Testis (tissue), 3 donors: ENCODE measurements around the gene INO80B. TPM values are rescaled to one million over a fixed set of nuclear protein-coding genes. Genes with fewer than 3 reads are reported as not detected.

Experiments
- DNase-seq: peaks from one replicate; pipeline ENCODE4 v3.0.0-alpha.2; 2019
- H3K27ac ChIP-seq, 2 donors: fragments of 200-600 bp; sonication (generic); one replicate each; pipeline ENCODE4 v1.5.1; 2019
- H3K27me3 ChIP-seq: fragments of 200-600 bp; sonication (generic); one replicate; pipeline ENCODE4 v1.5.1; 2019
- H3K36me3 ChIP-seq: fragments of 200-600 bp; sonication (generic); one replicate; pipeline ENCODE4 v1.5.1; 2017; ENCODE audit warnings: low read depth; ENCODE audit errors: missing control alignments
- H3K4me1 ChIP-seq: fragments of 200-600 bp; sonication (generic); one replicate; pipeline ENCODE4 v1.5.1; 2019
- H3K4me3 ChIP-seq, 2 donors: fragments of 200-600 bp; sonication (generic); one replicate each; pipeline ENCODE4 v1.5.1; 2017 to 2019
- H3K9me3 ChIP-seq: fragments of 200-600 bp; sonication (generic); one replicate; pipeline ENCODE4 v1.5.1; 2017
- CTCF ChIP-seq, 3 experiments: fragments of 450-650 bp in 2 of 3; fragments of 200-600 bp in 1 of 3; sonication (generic) in 1 of 3; IDR thresholded peaks; one replicate each; pipeline ENCODE4 v1.5.1; 2016 to 2019; ENCODE audit warnings: antibody characterized with exemption in 3 of 3, mild to moderate bottlenecking in 2 of 3, moderate library complexity in 1 of 3
- POLR2A ChIP-seq: fragments of 450-650 bp; IDR thresholded peaks from one replicate; pipeline ENCODE4 v1.6.1; 2017; ENCODE audit warnings: antibody characterized with exemption, mild to moderate bottlenecking, moderate library complexity
- WGBS, 2 donors: methylation state at CpG; one replicate each; pipeline ENCODE4 v1.1.5; 2018; 5-methylcytosine and 5-hydroxymethylcytosine counted together
- intact Hi-C: fragments of 100-400 bp; cut with DNase I; formaldehyde crosslinking; loops from one replicate; pipeline ENCODE4 v1.15.1; 2023; ENCODE audit warnings: low total_unique reads
- polyA plus RNA-seq: library from polyadenylated mRNA; stranded (reverse); fragments of 350-450 nt; fragmentation: Illumina TruSeq; extraction: RNeasy Lipid Tissue Mini Kit (QIAGEN cat#74804); gene quantifications from one replicate; pipeline ENCODE4 v1.2.3, GENCODE V29; 2014; ENCODE audit warnings: low read depth, low replicate concordance; ENCODE audit not compliant: insufficient read depth
- total RNA-seq, 2 donors: library from RNA; depleted of rRNA; stranded (reverse); fragments of >200 nt; gene quantifications; one replicate each; pipeline ENCODE4 v1.2.3, GENCODE V29; 2016

The INO80B gene
- total and polyA plus RNA-seq, 3 donors from 2014 or later: 23.1 to 59.3 (median 27.9) TPM

GRCh38 chr2:74493546-74493945 lies 38.7 kb downstream of the INO80B start:
- DNase-seq: no peak
- Histone ChIP-seq H3K4me1 (peaks cover 9% of the 10 kb centered on the region), H3K27ac (no peak overlapping the region), H3K27me3 (no peaks in the 10 kb centered on the region), H3K36me3 (no peaks in the 10 kb centered on the region), H3K9me3 (no peaks in the 10 kb centered on the region), H3K4me3 (no peak overlapping the region)
- 93 to 100% methylated on average over 3 of the region's 3 CpGs for WGBS, 2 donors
- TF ChIP-seq CTCF (IDR thresholded peaks at IDR 0.05): no peak
- no peak for TF ChIP-seq POLR2A
- intact Hi-C loops: no loop called here

GRCh38 chr2:74495440-74495839 lies 40.6 kb downstream of the INO80B start:
- 83 to 96% methylated on average over 1 of the region's 1 CpG for WGBS, 2 donors
- TF ChIP-seq POLR2A: no peak
- no peak for TF ChIP-seq CTCF (IDR thresholded peaks at IDR 0.05)
- peaks cover 18% of the 10 kb centered on the region for H3K4me1 ChIP-seq
- H3K36me3 ChIP-seq: no peaks in the 10 kb centered on the region
- H3K27me3 ChIP-seq: no peaks in the 10 kb centered on the region
- H3K9me3 ChIP-seq: no peaks in the 10 kb centered on the region
- DNase-seq: no peak
- no peak overlapping the region for H3K4me3 ChIP-seq
- intact Hi-C loops: no loop called here
- no peak overlapping the region for H3K27ac ChIP-seq

- Histone ChIP-seq H3K27me3 (no peaks in the 10 kb centered on the region), H3K27ac (no peak overlapping the region), H3K4me1 (peaks cover 18% of the 10 kb centered on the region), H3K36me3 (no peaks in the 10 kb centered on the region), H3K4me3 (peak overlapping the region in 1 of 2 donors; percentile 32), H3K9me3 (no peaks in the 10 kb centered on the region)
- no peak for DNase-seq
- TF ChIP-seq POLR2A: no peak
- TF ChIP-seq CTCF (IDR thresholded peaks at IDR 0.05): no peak
- 31 to 33% methylated on average over 19 of the region's 19 CpGs for WGBS, 2 donors
- intact Hi-C loops: no loop called here
These were observed 42.3 kb downstream of the INO80B start for GRCh38 chr2:74496997-74497776.

GRCh38 chr2:74497777-74498499 lies 43.1 kb downstream of the INO80B start:
- no peak for DNase-seq
- intact Hi-C loops: no loop called here
- H3K27me3 ChIP-seq: no peaks in the 10 kb centered on the region

More at GRCh38 chr2:74497777-74498499, 43.1 kb downstream of the INO80B start:
- Histone ChIP-seq H3K4me1 (peaks cover 18% of the 10 kb centered on the region), H3K4me3 (peak overlapping the region in 1 of 2 donors; percentile 32), H3K36me3 (no peaks in the 10 kb centered on the region), H3K27ac (no peak overlapping the region), H3K9me3 (no peaks in the 10 kb centered on the region)
- WGBS, 2 donors: 2% methylated on average over 18 to 61 of the region's 61 CpGs
- TF ChIP-seq POLR2A: no peak
- TF ChIP-seq CTCF (IDR thresholded peaks at IDR 0.05): no peak
